Tibial nerve (tissue), 4 donors: ENCODE measurements around the gene SYNGAP1. TPM values are rescaled to one million over a fixed set of nuclear protein-coding genes. Genes with fewer than 3 reads are reported as not detected.
A peak's percentile ranks its signal among the peaks of the same experiment; 100 is the strongest.

ENCODE experiments used
- DNase-seq, 2 donors: peaks; one replicate each; pipeline ENCODE4 v3.0.0-alpha.2; 2019; ENCODE audit warnings: low spot score in 2 of 2
- H3K27ac ChIP-seq, 4 donors: fragments of 200-600 bp; sonication (generic) in 3 of 4; one replicate each; pipeline ENCODE4 v1.5.1; 2017 to 2019; ENCODE audit warnings: mild to moderate bottlenecking in 1 of 4
- H3K27me3 ChIP-seq, 2 donors: fragments of 200-600 bp; sonication (generic) in 1 of 2; one replicate each; pipeline versions ENCODE4 v1.5.1 to v1.6.0; 2017 to 2019
- H3K36me3 ChIP-seq, 3 donors: fragments of 200-600 bp; sonication (generic); one replicate each; pipeline ENCODE4 v1.5.1; 2018 to 2019
- H3K4me1 ChIP-seq, 4 donors: fragments of 200-600 bp; sonication (generic) in 3 of 4; one replicate each; pipeline ENCODE4 v1.5.1; 2017 to 2019
- H3K4me3 ChIP-seq, 4 donors: fragments of 200-600 bp; sonication (generic) in 3 of 4; one replicate each; pipeline ENCODE4 v1.5.1; 2017 to 2019; ENCODE audit warnings: mild to moderate bottlenecking in 1 of 4, moderate library complexity in 1 of 4
- H3K9me3 ChIP-seq, 4 donors: fragments of 200-600 bp; sonication (generic) in 3 of 4; one replicate each; pipeline ENCODE4 v1.5.1; 2017 to 2019
- CTCF ChIP-seq, 5 experiments: fragments of 200-600 bp in 3 of 5; fragments of 450-650 bp in 2 of 5; sonication (generic) in 3 of 5; IDR thresholded peaks; one replicate each; pipeline ENCODE4 v1.5.1; 2016 to 2019; ENCODE audit warnings: antibody characterized with exemption in 5 of 5, mild to moderate bottlenecking in 3 of 5, moderate library complexity in 2 of 5
- EP300 ChIP-seq, 2 donors: sonication (generic); formaldehyde crosslinking; IDR thresholded peaks; one replicate each; pipeline ENCODE4 v1.6.1; 2017; ENCODE audit warnings: antibody characterized with exemption in 2 of 2, mild to moderate bottlenecking in 1 of 2
- POLR2A ChIP-seq, 2 donors: fragments of 450-650 bp; IDR thresholded peaks; one replicate each; pipeline ENCODE4 v1.6.1; 2017; ENCODE audit warnings: antibody characterized with exemption in 2 of 2, mild to moderate bottlenecking in 2 of 2, moderate library complexity in 2 of 2
- WGBS, 2 donors: methylation state at CpG; one replicate each; pipeline ENCODE4 v1.1.5; 2018; 5-methylcytosine and 5-hydroxymethylcytosine counted together
- total RNA-seq, 4 donors: library from RNA; depleted of rRNA; stranded (reverse); fragments of >200 nt; gene quantifications; one replicate each; pipeline ENCODE4 v1.1.0, GENCODE V29; 2016

The SYNGAP1 gene
- total RNA-seq, 4 donors from 2014 or later: 13.0 to 29.7 (median 19.2) TPM

- Histone ChIP-seq H3K4me3 (peak within 1 kb of the TSS; percentile 69 to 86 (median 77)), H3K27ac (peak within 1 kb of the TSS; percentile 53 to 88 (median 82)), H3K4me1 (peaks cover 0 to 31% (median 14%) of the 10 kb centered on the region in 4 donors), H3K27me3 (no peaks in the 10 kb centered on the region), H3K9me3 (no peaks in the 10 kb centered on the region), H3K36me3 (peaks cover 0 to 38% (median 4%) of the 10 kb centered on the region in 3 donors)
- DNase-seq: peak; percentile 95 to 96
- WGBS, 2 donors: 0% methylated on average over 42 to 49 of the region's 65 CpGs
- peak; percentile 85 to 92 for TF ChIP-seq POLR2A (IDR thresholded peaks at IDR 0.05)
- peak; percentile 88 to 96 for TF ChIP-seq EP300 (IDR thresholded peaks at IDR 0.05)
- peak in 1 of 5 experiments; percentile 22 for TF ChIP-seq CTCF (IDR thresholded peaks at IDR 0.05)
Measured at GRCh38 chr6:33454009-33454946, 34.4 kb downstream of the SYNGAP1 start, which contains the start of gene ZBTB9. Gene ZBTB9, plus strand, starts transcription at chr6:33454576. Its CDS starts 525 bp downstream, at chr6:33455101.

DNA sequence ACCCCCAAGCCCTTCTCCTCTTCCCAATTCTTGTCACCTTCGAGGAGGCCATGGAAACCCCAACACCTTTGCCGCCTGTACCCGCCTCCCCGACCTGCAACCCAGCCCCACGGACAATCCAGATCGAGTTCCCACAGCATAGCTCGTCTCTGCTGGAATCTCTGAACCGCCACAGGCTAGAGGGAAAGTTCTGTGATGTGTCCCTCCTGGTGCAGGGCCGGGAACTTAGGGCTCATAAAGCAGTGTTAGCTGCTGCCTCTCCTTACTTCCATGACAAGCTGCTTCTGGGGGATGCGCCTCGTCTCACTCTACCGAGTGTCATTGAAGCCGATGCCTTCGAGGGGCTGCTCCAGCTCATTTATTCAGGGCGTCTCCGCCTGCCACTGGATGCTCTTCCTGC, 35.2 kb downstream of the SYNGAP1 start:
- WGBS, 2 donors: 45 to 46% methylated on average over 16 of the region's 16 CpGs
- Histone ChIP-seq H3K9me3 (no peaks in the 10 kb centered on the region), H3K36me3 (peaks cover 0 to 38% (median 4%) of the 10 kb centered on the region in 3 donors), H3K4me1 (peaks cover 0 to 31% (median 14%) of the 10 kb centered on the region in 4 donors), H3K4me3 (peak overlapping the region; percentile 69 to 86 (median 77)), H3K27ac (peak overlapping the region in 3 of 4 donors; percentile 79 to 88 (median 84)), H3K27me3 (no peaks in the 10 kb centered on the region)
- no peak for TF ChIP-seq POLR2A (IDR thresholded peaks at IDR 0.05)
- TF ChIP-seq EP300 (IDR thresholded peaks at IDR 0.05): no peak
- TF ChIP-seq CTCF (IDR thresholded peaks at IDR 0.05): no peak
- no peak for DNase-seq

GRCh38 chr6:33456156-33456555, 36.3 kb downstream of the SYNGAP1 start:
- no peak overlapping the region for H3K27ac ChIP-seq
- H3K4me3 ChIP-seq: no peak overlapping the region
- TF ChIP-seq EP300 (IDR thresholded peaks at IDR 0.05) (no peak), CTCF (IDR thresholded peaks at IDR 0.05) (no peak), POLR2A (IDR thresholded peaks at IDR 0.05) (no peak)
- no peak for DNase-seq
- H3K36me3 ChIP-seq: peaks cover 0 to 38% (median 4%) of the 10 kb centered on the region in 3 donors
- H3K4me1 ChIP-seq: peaks cover 0 to 29% (median 14%) of the 10 kb centered on the region in 4 donors
- 89 to 95% methylated on average over 12 of the region's 12 CpGs for WGBS, 2 donors
- H3K9me3 ChIP-seq: no peaks in the 10 kb centered on the region
- H3K27me3 ChIP-seq: no peaks in the 10 kb centered on the region

GRCh38 chr6:33458676-33459075, 38.8 kb downstream of the SYNGAP1 start:
- Histone ChIP-seq H3K4me1 (peaks cover 0 to 12% (median 5%) of the 10 kb centered on the region in 4 donors), H3K36me3 (peaks cover 0 to 29% (median 4%) of the 10 kb centered on the region in 3 donors), H3K9me3 (no peaks in the 10 kb centered on the region), H3K27me3 (no peaks in the 10 kb centered on the region), H3K4me3 (no peak overlapping the region), H3K27ac (no peak overlapping the region)
- 70 to 74% methylated on average over 3 of the region's 3 CpGs for WGBS, 2 donors
- no peak for TF ChIP-seq CTCF (IDR thresholded peaks at IDR 0.05)
- no peak for TF ChIP-seq EP300 (IDR thresholded peaks at IDR 0.05)
- TF ChIP-seq POLR2A (IDR thresholded peaks at IDR 0.05): no peak
- DNase-seq: no peak

GRCh38 chr6:33459226-33459625, 39.4 kb downstream of the SYNGAP1 start:
- Histone ChIP-seq H3K4me3 (no peak overlapping the region), H3K27me3 (no peaks in the 10 kb centered on the region), H3K36me3 (peaks cover 0 to 29% (median 4%) of the 10 kb centered on the region in 3 donors), H3K4me1 (peaks cover 0 to 11% (median 5%) of the 10 kb centered on the region in 4 donors), H3K9me3 (no peaks in the 10 kb centered on the region), H3K27ac (no peak overlapping the region)
- DNase-seq: no peak
- no peak for TF ChIP-seq EP300 (IDR thresholded peaks at IDR 0.05)
- no peak for TF ChIP-seq CTCF (IDR thresholded peaks at IDR 0.05)
- no peak for TF ChIP-seq POLR2A (IDR thresholded peaks at IDR 0.05)
- WGBS, 2 donors: 95% methylated on average over 2 of the region's 2 CpGs
